ENCODE data around the gene YBX2.
"Not testable (repeated sequence)": the region's sequence is repeated elsewhere in the genome, so short reads cannot be mapped to it uniquely, and the experiment has no call there.

YBX2 gene

GRCh38 chr17:7248796-7249195, 45.6 kb downstream of the YBX2 start:
- no peak for DNase-seq (ENCODE audit: low read depth in 1 of 2, low spot score in 1 of 2)
- no peaks in the 10 kb centered on the region for H3K27me3 ChIP-seq (ENCODE audit: insufficient read depth, poor library complexity, severe bottlenecking)
- no peak overlapping the region for H3K27ac ChIP-seq (replicated peaks)
- no peak overlapping the region for H3K4me3 ChIP-seq (replicated peaks; ENCODE audit: insufficient read depth, low read length)
- TF ChIP-seq POLR2AphosphoS5 (IDR thresholded peaks at IDR 0.05; ENCODE audit: low read depth) (no peak), SPI1 (IDR thresholded peaks at IDR 0.05; ENCODE audit: borderline replicate concordance, low read depth) (no peak), GABPA (IDR thresholded peaks at IDR 0.05; ENCODE audit: low read depth) (no peak), CTCF (IDR thresholded peaks at IDR 0.05; ENCODE audit: insufficient read depth, low read length) (no peak)
- TF ChIP-seq, protein P1, sequence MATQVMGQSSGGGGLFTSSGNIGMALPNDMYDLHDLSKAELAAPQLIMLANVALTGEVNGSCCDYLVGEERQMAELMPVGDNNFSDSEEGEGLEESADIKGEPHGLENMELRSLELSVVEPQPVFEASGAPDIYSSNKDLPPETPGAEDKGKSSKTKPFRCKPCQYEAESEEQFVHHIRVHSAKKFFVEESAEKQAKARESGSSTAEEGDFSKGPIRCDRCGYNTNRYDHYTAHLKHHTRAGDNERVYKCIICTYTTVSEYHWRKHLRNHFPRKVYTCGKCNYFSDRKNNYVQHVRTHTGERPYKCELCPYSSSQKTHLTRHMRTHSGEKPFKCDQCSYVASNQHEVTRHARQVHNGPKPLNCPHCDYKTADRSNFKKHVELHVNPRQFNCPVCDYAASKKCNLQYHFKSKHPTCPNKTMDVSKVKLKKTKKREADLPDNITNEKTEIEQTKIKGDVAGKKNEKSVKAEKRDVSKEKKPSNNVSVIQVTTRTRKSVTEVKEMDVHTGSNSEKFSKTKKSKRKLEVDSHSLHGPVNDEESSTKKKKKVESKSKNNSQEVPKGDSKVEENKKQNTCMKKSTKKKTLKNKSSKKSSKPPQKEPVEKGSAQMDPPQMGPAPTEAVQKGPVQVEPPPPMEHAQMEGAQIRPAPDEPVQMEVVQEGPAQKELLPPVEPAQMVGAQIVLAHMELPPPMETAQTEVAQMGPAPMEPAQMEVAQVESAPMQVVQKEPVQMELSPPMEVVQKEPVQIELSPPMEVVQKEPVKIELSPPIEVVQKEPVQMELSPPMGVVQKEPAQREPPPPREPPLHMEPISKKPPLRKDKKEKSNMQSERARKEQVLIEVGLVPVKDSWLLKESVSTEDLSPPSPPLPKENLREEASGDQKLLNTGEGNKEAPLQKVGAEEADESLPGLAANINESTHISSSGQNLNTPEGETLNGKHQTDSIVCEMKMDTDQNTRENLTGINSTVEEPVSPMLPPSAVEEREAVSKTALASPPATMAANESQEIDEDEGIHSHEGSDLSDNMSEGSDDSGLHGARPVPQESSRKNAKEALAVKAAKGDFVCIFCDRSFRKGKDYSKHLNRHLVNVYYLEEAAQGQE (IDR thresholded peaks at IDR 0.05; ENCODE audit: insufficient replicate concordance, low read depth): no peak

GRCh38 chr17:7246779-7247178, 47.7 kb downstream of the YBX2 start:
- Histone ChIP-seq H3K27ac (replicated peaks) (no peak overlapping the region), H3K4me3 (replicated peaks; ENCODE audit: insufficient read depth, low read length) (no peak overlapping the region), H3K27me3 (ENCODE audit: insufficient read depth, poor library complexity, severe bottlenecking) (no peaks in the 10 kb centered on the region)
- DNase-seq (ENCODE audit: low read depth in 1 of 2, low spot score in 1 of 2): no peak
- TF ChIP-seq CTCF (IDR thresholded peaks at IDR 0.05; ENCODE audit: insufficient read depth, low read length) (no peak), SPI1 (IDR thresholded peaks at IDR 0.05; ENCODE audit: borderline replicate concordance, low read depth) (no peak)
- TF ChIP-seq, protein P1 (IDR thresholded peaks at IDR 0.05; ENCODE audit: insufficient replicate concordance, low read depth): no peak

- not testable (repeated sequence) for H3K27ac ChIP-seq (replicated peaks); H3K4me3 ChIP-seq (replicated peaks; ENCODE audit: insufficient read depth, low read length); DNase-seq (ENCODE audit: low read depth in 1 of 2, low spot score in 1 of 2); H3K27me3 ChIP-seq (ENCODE audit: insufficient read depth, poor library complexity, severe bottlenecking)
Observed at GRCh38 chr17:7243838-7244237, 50.6 kb downstream of the YBX2 start.

GRCh38 chr17:7243453-7243729, 51.0 kb downstream of the YBX2 start:
- peak overlapping the region; percentile 96 for H3K27ac ChIP-seq (replicated peaks)
- peak overlapping the region; percentile 71; the same call in 1 of the 2 replicates for H3K4me3 ChIP-seq (replicated peaks; ENCODE audit: insufficient read depth, low read length)
- no peak for DNase-seq (ENCODE audit: low read depth in 1 of 2, low spot score in 1 of 2)
- H3K27me3 ChIP-seq (ENCODE audit: insufficient read depth, poor library complexity, severe bottlenecking): no peaks in the 10 kb centered on the region
- no peak for TF ChIP-seq SPI1 (IDR thresholded peaks at IDR 0.05; ENCODE audit: borderline replicate concordance, low read depth)
- TF ChIP-seq GABPA (IDR thresholded peaks at IDR 0.05; ENCODE audit: low read depth): no peak
- no peak for TF ChIP-seq POLR2AphosphoS5 (IDR thresholded peaks at IDR 0.05; ENCODE audit: low read depth)

GRCh38 chr17:7242717-7243452, 51.6 kb downstream of the YBX2 start:
- TF ChIP-seq POLR2AphosphoS5 (IDR thresholded peaks at IDR 0.05; ENCODE audit: low read depth) (peak; percentile 92), CTCF (IDR thresholded peaks at IDR 0.05; ENCODE audit: insufficient read depth, low read length) (no peak), SPI1 (IDR thresholded peaks at IDR 0.05; ENCODE audit: borderline replicate concordance, low read depth) (no peak), GABPA (IDR thresholded peaks at IDR 0.05; ENCODE audit: low read depth) (no peak)
- TF ChIP-seq, protein P1 (IDR thresholded peaks at IDR 0.05; ENCODE audit: insufficient replicate concordance, low read depth): no peak
- Histone ChIP-seq H3K27ac (replicated peaks) (peak overlapping the region; percentile 96), H3K4me3 (replicated peaks; ENCODE audit: insufficient read depth, low read length) (peak overlapping the region; percentile 71), H3K27me3 (ENCODE audit: insufficient read depth, poor library complexity, severe bottlenecking) (no peaks in the 10 kb centered on the region)
- DNase-seq (ENCODE audit: low read depth in 1 of 2, low spot score in 1 of 2): peak; percentile 70 to 85

Data from HL-60 (cell line).